ENCODE results near the gene MIF.

DNA sequence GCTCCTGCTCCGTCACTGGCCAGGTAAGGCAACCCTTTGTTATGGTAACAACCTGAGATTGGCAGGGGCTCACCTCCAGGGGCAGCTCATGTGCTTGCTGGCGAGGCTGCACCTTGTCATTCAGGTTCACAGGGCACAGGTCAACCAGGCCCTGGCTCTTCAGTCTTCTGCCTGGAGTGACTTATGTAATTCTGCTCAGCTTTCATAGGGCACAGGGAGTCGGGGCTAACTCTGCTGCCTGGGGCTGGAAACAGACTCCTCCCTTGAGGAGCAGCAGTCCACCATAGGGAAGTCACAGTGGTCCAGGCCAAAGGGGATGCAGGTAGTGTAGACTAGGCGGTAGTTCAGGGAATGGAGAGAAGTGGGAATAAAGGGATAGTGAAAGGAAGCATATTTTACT is 1.5 kb upstream of the MIF start:
- TF ChIP-seq, protein P1, sequence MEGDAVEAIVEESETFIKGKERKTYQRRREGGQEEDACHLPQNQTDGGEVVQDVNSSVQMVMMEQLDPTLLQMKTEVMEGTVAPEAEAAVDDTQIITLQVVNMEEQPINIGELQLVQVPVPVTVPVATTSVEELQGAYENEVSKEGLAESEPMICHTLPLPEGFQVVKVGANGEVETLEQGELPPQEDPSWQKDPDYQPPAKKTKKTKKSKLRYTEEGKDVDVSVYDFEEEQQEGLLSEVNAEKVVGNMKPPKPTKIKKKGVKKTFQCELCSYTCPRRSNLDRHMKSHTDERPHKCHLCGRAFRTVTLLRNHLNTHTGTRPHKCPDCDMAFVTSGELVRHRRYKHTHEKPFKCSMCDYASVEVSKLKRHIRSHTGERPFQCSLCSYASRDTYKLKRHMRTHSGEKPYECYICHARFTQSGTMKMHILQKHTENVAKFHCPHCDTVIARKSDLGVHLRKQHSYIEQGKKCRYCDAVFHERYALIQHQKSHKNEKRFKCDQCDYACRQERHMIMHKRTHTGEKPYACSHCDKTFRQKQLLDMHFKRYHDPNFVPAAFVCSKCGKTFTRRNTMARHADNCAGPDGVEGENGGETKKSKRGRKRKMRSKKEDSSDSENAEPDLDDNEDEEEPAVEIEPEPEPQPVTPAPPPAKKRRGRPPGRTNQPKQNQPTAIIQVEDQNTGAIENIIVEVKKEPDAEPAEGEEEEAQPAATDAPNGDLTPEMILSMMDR (conservative IDR thresholded peaks at IDR 0.05; ENCODE audit: low read depth, low read length): no peak
- no peak for TF ChIP-seq RFX5 (IDR thresholded peaks at IDR 0.05; ENCODE audit: low read depth, low read length)
- TF ChIP-seq MAZ (IDR thresholded peaks at IDR 0.05; ENCODE audit: borderline replicate concordance, low read depth, low read length): no peak
- no peak for TF ChIP-seq SMC3 (IDR thresholded peaks at IDR 0.05; ENCODE audit: low read depth, low read length)
- TF ChIP-seq, protein P2, sequence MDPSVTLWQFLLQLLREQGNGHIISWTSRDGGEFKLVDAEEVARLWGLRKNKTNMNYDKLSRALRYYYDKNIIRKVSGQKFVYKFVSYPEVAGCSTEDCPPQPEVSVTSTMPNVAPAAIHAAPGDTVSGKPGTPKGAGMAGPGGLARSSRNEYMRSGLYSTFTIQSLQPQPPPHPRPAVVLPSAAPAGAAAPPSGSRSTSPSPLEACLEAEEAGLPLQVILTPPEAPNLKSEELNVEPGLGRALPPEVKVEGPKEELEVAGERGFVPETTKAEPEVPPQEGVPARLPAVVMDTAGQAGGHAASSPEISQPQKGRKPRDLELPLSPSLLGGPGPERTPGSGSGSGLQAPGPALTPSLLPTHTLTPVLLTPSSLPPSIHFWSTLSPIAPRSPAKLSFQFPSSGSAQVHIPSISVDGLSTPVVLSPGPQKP (IDR thresholded peaks at IDR 0.05; ENCODE audit: borderline replicate concordance, low read depth, low read length): no peak
- TF ChIP-seq POLR2A (IDR thresholded peaks at IDR 0.05; ENCODE audit: low read depth, low read length): no peak
- TF ChIP-seq, protein P3, sequence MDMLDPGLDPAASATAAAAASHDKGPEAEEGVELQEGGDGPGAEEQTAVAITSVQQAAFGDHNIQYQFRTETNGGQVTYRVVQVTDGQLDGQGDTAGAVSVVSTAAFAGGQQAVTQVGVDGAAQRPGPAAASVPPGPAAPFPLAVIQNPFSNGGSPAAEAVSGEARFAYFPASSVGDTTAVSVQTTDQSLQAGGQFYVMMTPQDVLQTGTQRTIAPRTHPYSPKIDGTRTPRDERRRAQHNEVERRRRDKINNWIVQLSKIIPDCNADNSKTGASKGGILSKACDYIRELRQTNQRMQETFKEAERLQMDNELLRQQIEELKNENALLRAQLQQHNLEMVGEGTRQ (IDR thresholded peaks at IDR 0.05; ENCODE audit: low read depth, low read length): no peak
- TF ChIP-seq MXI1 (IDR thresholded peaks at IDR 0.05; ENCODE audit: borderline replicate concordance, low read depth, low read length): no peak
- no peak for TF ChIP-seq FOS (IDR thresholded peaks at IDR 0.05; ENCODE audit: low read depth, low read length)
- no peak for TF ChIP-seq NFE2L2 (IDR thresholded peaks at IDR 0.05; ENCODE audit: low read depth, low read length)
